Glomerular endothelial cell (primary cell): ENCODE data around the gene IL17RD. TPM values are rescaled to one million over a fixed set of nuclear protein-coding genes. Genes with fewer than 3 reads are reported as not detected.

Source experiments
- total RNA-seq: library from RNA; depleted of rRNA; stranded (reverse); fragments of >200 nt; gene quantifications from 2 replicates; pipeline ENCODE4 v1.2.3, GENCODE V29; 2015

Gene IL17RD
- total RNA-seq, 1 donor from 2014 or later, result 2.3 TPM

Other genes starting within 250 kb of the IL17RD start
- 0.15 and 0.18 TPM in 2 replicates for gene SPATA12, start 104.7 kb downstream of the IL17RD start, total RNA-seq
- gene HESX1, start 34.6 kb upstream of the IL17RD start, total RNA-seq, result 0.58 and 1.0 TPM in 2 replicates
- gene APPL1, start 62.4 kb upstream of the IL17RD start, total RNA-seq, result 24.2 and 24.5 TPM in 2 replicates
- not detected in 2 replicates for gene ASB14, start 127.3 kb upstream of the IL17RD start, total RNA-seq